ENCODE results near the gene FBXO44.
A peak's percentile ranks its signal among the peaks of the same experiment; 100 is the strongest.
"Not testable (repeated sequence)": the region's sequence is repeated elsewhere in the genome, so short reads cannot be mapped to it uniquely, and the experiment has no call there.

FBXO44 gene, protein sequence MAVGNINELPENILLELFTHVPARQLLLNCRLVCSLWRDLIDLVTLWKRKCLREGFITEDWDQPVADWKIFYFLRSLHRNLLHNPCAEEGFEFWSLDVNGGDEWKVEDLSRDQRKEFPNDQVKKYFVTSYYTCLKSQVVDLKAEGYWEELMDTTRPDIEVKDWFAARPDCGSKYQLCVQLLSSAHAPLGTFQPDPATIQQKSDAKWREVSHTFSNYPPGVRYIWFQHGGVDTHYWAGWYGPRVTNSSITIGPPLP

DNA sequence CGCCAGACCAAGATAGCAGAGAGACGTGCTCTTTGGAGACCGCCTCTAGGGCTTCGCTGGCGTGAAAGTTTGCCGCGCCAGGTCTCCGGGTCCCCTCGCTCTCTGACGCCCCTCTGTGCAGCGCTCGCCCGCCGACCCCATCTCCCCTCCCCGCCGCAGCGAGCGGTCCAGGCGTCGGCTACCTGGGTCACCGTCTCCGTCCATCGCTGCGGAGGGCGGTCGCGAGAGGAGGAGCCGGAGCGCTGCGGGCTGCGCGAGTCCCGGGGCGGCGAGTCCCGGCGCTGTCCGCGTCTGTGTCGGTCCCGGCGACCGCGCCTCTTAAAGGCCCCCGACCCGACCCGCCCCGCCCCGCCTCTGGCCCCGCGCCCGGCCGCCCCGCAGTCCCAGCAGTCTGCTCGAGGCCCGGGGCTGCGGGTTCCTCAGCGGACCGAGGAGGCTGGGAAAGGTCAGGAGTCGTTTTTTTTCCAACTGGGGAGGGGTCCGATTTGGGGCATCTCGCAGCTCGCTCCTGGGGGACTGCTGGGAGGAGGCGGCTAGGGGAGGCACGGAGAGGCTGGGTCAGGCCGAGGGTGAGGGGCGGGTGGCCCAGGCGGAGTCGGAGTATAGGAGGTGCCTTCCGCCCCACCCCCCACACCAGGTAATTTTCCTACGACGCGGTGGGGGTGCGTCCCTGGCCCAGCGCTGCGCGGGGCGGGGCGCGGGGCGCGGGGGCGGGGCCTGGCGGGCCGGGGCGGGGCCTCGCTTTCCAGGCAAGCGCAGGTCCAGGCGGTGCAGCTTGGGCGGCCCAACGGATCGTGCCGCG lies at the start of gene FBXO44, which contains the start of gene FBXO2:
FBXO44 (plus strand) TSS at position 741 of the 802 bp plus-strand sequence. CDS start 959 bp downstream, outside the sequence.
FBXO2 (minus strand) TSS at position 293 of the 802 bp plus-strand sequence; CDS start at position 204, 89 bp downstream.
- DNase-seq (ENCODE audit: low read depth), result peak; percentile 59

GRCh38 chr1:11606775-11607174 lies 47.9 kb upstream of the FBXO44 start:
- DNase-seq (ENCODE audit: low read depth), result no peak

GRCh38 chr1:11608596-11609130 lies 46.0 kb upstream of the FBXO44 start:
- DNase-seq (ENCODE audit: low read depth), result not testable (repeated sequence)

GRCh38 chr1:11609378-11609777 lies 45.3 kb upstream of the FBXO44 start:
- DNase-seq (ENCODE audit: low read depth), result not testable (repeated sequence)

DNA sequence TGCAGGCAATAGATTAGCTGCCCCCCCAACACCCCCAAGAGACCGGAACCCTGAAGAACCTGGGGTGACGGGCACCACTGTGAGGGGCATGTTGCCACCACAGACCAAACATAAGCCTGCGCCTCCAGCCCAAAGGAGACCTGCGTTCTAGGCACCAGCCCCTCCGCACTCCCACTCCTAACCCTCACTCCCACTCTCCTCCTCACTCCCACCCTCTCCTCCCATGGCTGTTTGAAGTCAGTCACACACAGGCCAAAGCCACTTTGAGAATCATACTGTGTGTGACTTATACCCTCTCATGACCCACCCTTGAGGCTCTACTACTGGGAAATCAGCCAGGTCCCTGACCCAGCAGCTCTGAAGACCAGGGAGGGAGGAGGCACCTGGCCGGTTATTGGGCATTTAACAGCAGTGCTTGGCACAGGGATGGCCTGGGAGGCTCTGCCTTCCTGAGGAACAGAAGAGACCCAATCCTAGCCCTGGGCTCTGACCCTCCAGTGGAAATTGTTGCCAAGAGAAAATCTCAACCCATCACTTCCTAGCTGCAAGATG lies 44.0 kb upstream of the FBXO44 start:
- DNase-seq (ENCODE audit: low read depth), result no peak

DNA sequence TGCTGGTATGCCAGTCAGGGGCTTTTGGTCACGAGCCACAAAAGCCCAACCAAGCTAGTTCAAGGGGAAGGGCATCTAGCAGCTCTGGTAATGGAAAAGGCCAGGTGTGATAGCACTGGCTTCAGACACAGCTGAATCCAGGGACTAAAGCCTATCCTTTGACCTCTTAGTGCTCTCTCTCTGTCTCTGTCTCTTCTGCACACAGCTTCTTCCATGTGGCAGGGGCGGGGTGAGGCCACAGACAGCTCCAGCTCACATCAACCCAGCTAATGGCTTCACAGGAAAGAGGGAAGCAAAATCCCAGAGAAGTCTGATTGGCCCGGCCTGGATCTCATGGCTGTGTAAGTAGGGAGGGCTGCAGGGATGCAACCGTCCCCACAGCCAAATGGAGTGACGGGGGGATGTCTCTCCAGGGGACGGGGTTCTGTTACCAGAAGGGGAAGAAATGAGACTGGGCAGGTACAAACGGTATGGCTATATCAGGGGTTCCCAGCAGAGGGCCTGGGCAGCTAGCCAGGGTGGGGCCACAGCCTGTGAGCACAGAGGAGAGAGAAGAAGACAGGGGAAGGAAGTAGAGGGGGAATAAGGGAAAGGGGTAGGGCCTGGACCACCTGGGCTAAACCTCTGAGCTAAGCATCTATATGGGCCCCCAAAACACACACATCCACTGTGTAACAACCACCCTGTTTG lies 42.9 kb upstream of the FBXO44 start:
- no peak for DNase-seq (ENCODE audit: low read depth)

DNA sequence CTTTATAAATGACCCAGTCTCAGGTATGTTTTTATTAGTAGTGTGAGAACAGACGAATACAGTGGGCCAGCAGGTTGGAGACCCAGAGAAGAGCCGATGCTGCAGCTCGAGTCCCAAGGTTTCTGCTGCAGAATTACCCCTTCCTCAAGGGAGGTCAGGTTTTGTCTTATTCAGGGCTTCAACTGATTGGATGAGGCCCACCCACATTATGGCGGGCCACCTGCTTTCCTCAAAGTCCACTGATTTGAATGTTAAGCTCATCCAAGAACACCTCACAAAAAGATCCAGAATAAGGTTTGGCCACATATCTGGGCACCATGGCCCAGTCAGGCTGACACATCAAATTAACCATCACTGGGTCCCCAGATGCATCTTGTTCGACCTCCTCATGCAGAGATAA lies 41.3 kb upstream of the FBXO44 start:
- no peak for DNase-seq (ENCODE audit: low read depth)

- DNase-seq (ENCODE audit: low read depth), result no peak
These were observed 39.6 kb upstream of the FBXO44 start for GRCh38 chr1:11615090-11615489.

DNA sequence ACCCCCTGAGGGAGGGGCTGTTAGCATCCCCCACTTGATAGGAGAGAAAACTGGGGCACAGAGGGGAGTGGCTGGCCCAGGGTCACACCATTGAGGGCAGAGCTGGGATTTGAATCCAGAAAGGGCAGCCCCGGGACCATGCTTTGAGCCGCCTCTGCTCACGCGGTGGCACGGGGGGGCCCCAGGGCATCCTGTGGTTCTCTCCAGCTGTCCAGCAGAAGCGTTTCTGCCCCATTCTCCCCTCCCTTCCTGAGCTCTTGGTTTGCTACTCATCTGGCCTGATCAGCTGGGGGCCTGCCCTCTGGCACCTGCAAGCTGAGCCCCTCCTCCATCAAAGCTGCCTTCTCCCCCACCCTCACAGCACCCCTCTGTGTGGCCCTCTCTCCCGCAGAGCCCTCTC lies 37.9 kb upstream of the FBXO44 start:
- DNase-seq (ENCODE audit: low read depth), result no peak

- no peak for DNase-seq (ENCODE audit: low read depth)
These were observed 37.4 kb upstream of the FBXO44 start for GRCh38 chr1:11617314-11617713.

- no peak for DNase-seq (ENCODE audit: low read depth)
These were observed 36.9 kb upstream of the FBXO44 start for GRCh38 chr1:11617741-11618140.

GRCh38 chr1:11620405-11620804 lies 34.3 kb upstream of the FBXO44 start:
- DNase-seq (ENCODE audit: low read depth), result no peak

DNA sequence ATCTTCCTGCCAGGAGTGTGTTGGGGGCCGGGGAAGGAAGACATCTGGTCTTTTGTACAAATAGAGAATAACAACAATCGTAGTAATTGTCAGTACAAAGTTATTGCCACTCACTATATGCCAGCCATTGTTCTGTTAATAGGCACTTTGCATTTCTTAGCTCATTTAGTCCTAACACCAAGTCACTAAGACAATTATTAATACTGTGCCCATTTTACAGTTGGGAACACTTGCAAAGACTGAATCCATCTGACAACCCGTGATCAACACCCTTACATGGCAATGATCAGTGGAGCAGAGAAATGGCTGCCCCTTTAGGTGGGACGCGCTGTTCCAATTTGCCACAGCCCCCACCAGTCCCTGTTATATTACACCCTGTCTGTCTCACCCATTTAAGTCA lies 33.8 kb upstream of the FBXO44 start:
- no peak for DNase-seq (ENCODE audit: low read depth)

DNA sequence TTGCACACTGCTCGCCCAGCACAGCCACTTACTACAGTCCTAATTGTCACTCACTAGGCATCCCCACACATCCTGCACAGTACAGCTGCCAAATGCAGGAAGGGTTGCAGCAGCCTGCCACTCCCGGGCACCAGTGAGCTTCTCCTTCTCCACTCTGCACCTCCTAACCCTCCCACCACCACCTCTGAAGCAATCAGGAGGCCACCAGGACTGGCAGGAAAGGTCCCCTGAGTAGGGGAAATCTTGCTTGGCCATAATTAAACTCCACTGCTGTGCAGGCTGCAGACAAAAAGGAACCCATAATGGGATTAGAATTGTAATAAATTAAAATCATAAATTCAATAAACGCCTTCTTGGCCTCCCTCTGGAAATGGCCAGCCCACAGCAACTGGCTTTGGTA lies 32.3 kb upstream of the FBXO44 start:
- DNase-seq (ENCODE audit: low read depth), result no peak

GRCh38 chr1:11623702-11624101 lies 31.0 kb upstream of the FBXO44 start:
- DNase-seq (ENCODE audit: low read depth), result no peak

GRCh38 chr1:11626551-11626950 lies 28.1 kb upstream of the FBXO44 start:
- no peak for DNase-seq (ENCODE audit: low read depth)

DNA sequence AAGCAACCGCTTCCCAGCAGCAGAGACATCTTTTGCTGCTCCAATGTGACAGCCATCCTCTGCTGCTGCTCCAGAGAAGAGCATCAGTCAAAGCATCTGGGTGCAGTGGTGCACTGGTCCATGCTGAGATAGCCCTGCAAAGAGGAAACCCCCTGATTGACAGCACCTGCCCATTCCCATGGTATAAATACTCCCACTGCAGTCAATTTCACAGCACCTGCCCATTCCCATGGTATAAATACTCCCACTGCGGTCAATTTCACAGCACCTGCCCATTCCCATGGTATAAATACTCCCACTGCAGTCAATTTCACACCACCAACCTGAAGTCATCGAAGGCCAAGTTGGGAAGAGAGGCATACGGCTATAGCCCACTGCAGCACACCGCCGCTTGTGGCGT lies 25.9 kb upstream of the FBXO44 start:
- no peak for DNase-seq (ENCODE audit: low read depth)

DNA sequence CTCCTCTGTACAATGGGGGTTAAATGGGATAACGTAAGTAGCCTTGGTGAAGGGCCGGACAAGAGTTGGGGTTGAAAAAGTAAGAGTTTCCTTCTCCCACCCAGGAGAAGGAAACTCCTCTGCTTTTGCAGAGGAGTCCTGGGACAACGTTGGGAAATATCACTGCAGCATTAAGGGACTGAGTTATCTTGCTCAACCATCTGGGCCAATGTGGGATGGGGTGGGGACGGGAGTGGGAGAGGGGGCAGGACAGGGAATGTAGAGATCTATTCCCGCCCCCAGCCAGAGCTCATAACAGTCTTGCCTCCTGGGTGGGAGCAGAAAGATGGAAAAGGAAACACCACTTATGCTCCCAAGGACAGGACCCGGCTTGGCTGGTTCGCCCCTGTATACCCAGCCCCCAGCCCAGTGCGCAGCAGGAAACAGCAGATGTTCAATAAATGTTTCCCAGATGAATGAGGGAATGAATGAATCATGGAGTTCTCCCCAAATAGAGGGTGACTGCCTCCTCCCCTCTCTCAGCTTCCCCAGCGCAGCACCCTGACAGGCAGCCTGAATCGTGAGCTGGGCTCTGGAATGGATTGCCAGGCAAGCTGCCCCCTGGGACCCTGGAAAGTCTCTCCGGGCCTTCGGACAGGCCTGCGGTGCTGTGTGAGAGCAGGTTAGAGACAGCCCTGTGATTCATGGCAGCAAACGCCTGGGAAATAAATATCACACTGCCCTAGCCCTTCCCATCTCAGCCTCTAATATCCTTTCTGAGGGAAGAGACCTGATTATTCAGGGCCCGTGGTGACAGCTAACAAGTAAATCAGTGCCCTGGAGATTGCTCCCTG lies 25.3 kb upstream of the FBXO44 start:
- no peak for DNase-seq (ENCODE audit: low read depth)

DNA sequence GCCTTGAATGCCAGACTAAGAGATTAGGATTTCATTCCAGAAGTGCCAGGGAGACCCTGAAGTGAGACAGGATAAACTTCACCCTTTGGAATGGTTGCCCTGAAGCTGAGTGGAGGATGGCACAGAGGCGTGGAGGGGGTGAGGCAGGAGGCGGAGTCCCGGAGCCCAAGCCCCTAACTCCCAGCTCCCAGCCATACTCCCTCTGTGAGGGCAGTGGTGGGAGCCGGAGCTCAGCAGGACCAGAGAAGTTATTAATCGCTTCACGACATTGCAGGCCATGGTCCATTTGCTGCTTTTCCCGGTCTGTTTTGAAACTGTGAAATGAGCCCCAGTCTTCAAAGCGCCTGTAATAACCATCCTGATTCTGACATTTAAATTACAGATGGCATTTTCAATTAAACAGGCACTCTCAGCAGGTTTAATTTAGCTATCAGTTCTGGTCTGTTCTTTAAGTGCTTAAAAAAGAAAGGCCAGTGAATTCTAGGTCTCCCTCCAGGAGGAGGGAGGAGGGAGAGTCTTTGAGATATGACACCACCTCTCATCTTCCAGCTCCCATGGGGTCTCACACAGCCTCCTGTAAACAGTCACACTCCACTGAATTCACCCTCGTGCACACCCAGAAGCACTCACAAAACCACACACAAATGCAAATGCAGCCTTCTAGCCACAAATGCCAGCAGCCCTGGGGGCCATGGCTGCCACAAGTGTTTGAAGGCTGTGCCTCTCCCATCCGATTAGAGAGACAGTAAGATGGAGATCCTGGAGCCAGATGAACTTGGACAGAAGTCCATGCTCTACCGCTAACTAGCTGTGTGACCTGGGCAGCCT lies 20.1 kb upstream of the FBXO44 start:
- no peak for DNase-seq (ENCODE audit: low read depth)

GRCh38 chr1:11638121-11638520 lies 16.6 kb upstream of the FBXO44 start:
- DNase-seq (ENCODE audit: low read depth), result no peak

All from activated T-helper 9 cell treated with anti-CD3 and anti-CD28 coated beads, Interleukin-2, amount 50 U/mL, for 16 hours (primary cell).